Measurements from ENCODE around the gene RNF14.

The RNF14 gene

DNA sequence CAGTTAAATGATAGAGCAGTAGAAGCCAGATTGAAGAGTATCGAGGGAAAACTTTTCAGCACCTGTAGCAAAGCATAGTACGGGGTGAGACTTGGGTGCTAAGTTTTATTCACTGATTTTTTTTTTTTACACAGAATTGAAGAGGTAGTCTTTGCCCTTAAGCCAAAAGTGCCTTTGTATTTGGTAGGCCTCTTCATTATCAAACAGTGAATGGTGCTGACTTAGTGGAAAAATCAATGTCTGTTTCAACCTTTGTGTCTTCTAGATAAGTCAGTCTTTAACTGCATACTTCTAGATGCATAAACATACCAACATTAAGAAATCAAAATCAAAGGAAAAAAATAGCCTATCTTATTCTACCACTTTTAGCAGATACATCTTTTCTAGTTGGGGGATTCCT is 13.7 kb downstream of the RNF14 start:
- H3K18ac ChIP-seq (ENCODE audit: low read depth in 1 of 2, low read length in 2 of 2): no peak overlapping the region
- H3K36me3 ChIP-seq (ENCODE audit: control insufficient read depth in 1 of 2, insufficient read depth in 2 of 2, low read depth in 1 of 2, low read length in 2 of 2): peaks cover 28 to 96% of the 10 kb centered on the region in 2 experiments
- no peak overlapping the region for H3K27ac ChIP-seq (ENCODE audit: low read length, poor library complexity, severe bottlenecking)
- no peaks in the 10 kb centered on the region for H3K9me3 ChIP-seq (ENCODE audit: control insufficient read depth, low read length)
- H3K4ac ChIP-seq (ENCODE audit: low read depth in 1 of 2, low read length in 2 of 2): no peak overlapping the region
- H3K4me2 ChIP-seq (ENCODE audit: low read length, poor library complexity, severe bottlenecking): no peak overlapping the region
- no peaks in the 10 kb centered on the region for H3K27me3 ChIP-seq (ENCODE audit: control insufficient read depth in 1 of 2, insufficient read depth in 1 of 2, low read length in 2 of 2)
- no peak overlapping the region for H3K4me3 ChIP-seq (ENCODE audit: insufficient read depth in 1 of 2, low read depth in 1 of 2, low read length in 2 of 2)
- H3K4me1 ChIP-seq (ENCODE audit: control insufficient read depth, insufficient read depth, low read depth, low read length): no peaks in the 10 kb centered on the region
- H2BK120ac ChIP-seq (ENCODE audit: low read depth, low read length): no peak overlapping the region
- no peak for DNase-seq
- H2BK5ac ChIP-seq (ENCODE audit: low read depth, low read length, poor library complexity, severe bottlenecking): no peak overlapping the region
- H3K9ac ChIP-seq (ENCODE audit: low read length): no peak overlapping the region
- no peak overlapping the region for H2AFZ ChIP-seq (ENCODE audit: low read depth, low read length)
- H2BK12ac ChIP-seq (ENCODE audit: low read length in 2 of 2): no peak overlapping the region
- WGBS: 47% methylated on average over 2 of the region's 2 CpGs
- H2BK15ac ChIP-seq (ENCODE audit: low read depth, poor library complexity, severe bottlenecking): no peak overlapping the region
- no peak overlapping the region for H3K14ac ChIP-seq (ENCODE audit: low read length in 2 of 2)
- H4K8ac ChIP-seq (ENCODE audit: low read length): no peak overlapping the region
- H3K79me1 ChIP-seq (replicated peaks; ENCODE audit: low read length, poor library complexity, severe bottlenecking): peaks cover 32% of the 10 kb centered on the region
- no peak overlapping the region for H3K23ac ChIP-seq (ENCODE audit: low read length in 2 of 2)
- H2AK5ac ChIP-seq (ENCODE audit: low read length, severe bottlenecking): no peak overlapping the region
- no peak overlapping the region for H4K91ac ChIP-seq (ENCODE audit: low read length)

DNA sequence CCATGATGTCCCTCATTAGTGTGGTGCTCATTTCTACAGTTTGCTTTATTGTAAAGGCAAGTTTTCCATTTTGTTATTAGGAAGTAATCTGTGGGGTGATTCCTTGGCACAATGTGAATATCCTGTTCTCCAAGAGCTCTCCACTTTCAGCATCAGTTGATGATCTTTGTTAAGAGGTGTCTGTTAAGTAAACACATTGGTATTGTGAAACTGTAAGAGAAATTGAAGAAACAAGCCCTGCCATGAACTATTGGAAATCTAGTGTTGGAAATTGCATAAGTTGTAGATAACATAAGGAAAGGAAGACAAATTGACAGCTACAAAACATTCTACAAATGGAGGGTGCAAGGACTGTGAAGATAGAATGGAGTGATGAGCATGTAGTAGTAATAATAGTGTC is 17.2 kb downstream of the RNF14 start:
- no peak overlapping the region for H4K91ac ChIP-seq (ENCODE audit: low read length)
- H3K27ac ChIP-seq (ENCODE audit: low read length, poor library complexity, severe bottlenecking): no peak overlapping the region
- H2AK5ac ChIP-seq (ENCODE audit: low read length, severe bottlenecking): no peak overlapping the region
- no peak overlapping the region for H2BK15ac ChIP-seq (ENCODE audit: low read depth, poor library complexity, severe bottlenecking)
- no peak overlapping the region for H3K4ac ChIP-seq (ENCODE audit: low read depth in 1 of 2, low read length in 2 of 2)
- no peak for DNase-seq
- no peaks in the 10 kb centered on the region for H3K9me3 ChIP-seq (ENCODE audit: control insufficient read depth, low read length)
- no peak overlapping the region for H2BK5ac ChIP-seq (ENCODE audit: low read depth, low read length, poor library complexity, severe bottlenecking)
- H3K14ac ChIP-seq (ENCODE audit: low read length in 2 of 2): no peak overlapping the region
- H4K8ac ChIP-seq (ENCODE audit: low read length): no peak overlapping the region
- no peak overlapping the region for H3K4me3 ChIP-seq (ENCODE audit: insufficient read depth in 1 of 2, low read depth in 1 of 2, low read length in 2 of 2)
- no peak overlapping the region for H2BK120ac ChIP-seq (ENCODE audit: low read depth, low read length)
- no peak overlapping the region for H2AFZ ChIP-seq (ENCODE audit: low read depth, low read length)
- H3K27me3 ChIP-seq (ENCODE audit: control insufficient read depth in 1 of 2, insufficient read depth in 1 of 2, low read length in 2 of 2): no peaks in the 10 kb centered on the region
- peaks cover 9% of the 10 kb centered on the region for H3K79me1 ChIP-seq (replicated peaks; ENCODE audit: low read length, poor library complexity, severe bottlenecking)
- no peaks in the 10 kb centered on the region for H3K4me1 ChIP-seq (ENCODE audit: control insufficient read depth, insufficient read depth, low read depth, low read length)
- H3K9ac ChIP-seq (ENCODE audit: low read length): no peak overlapping the region
- no peak overlapping the region for H3K4me2 ChIP-seq (ENCODE audit: low read length, poor library complexity, severe bottlenecking)
- no peak overlapping the region for H2BK12ac ChIP-seq (ENCODE audit: low read length in 2 of 2)
- H3K18ac ChIP-seq (ENCODE audit: low read depth in 1 of 2, low read length in 2 of 2): no peak overlapping the region
- H3K36me3 ChIP-seq (ENCODE audit: control insufficient read depth in 1 of 2, insufficient read depth in 2 of 2, low read depth in 1 of 2, low read length in 2 of 2): peaks cover 16 to 84% of the 10 kb centered on the region in 2 experiments
- no peak overlapping the region for H3K23ac ChIP-seq (ENCODE audit: low read length in 2 of 2)

DNA sequence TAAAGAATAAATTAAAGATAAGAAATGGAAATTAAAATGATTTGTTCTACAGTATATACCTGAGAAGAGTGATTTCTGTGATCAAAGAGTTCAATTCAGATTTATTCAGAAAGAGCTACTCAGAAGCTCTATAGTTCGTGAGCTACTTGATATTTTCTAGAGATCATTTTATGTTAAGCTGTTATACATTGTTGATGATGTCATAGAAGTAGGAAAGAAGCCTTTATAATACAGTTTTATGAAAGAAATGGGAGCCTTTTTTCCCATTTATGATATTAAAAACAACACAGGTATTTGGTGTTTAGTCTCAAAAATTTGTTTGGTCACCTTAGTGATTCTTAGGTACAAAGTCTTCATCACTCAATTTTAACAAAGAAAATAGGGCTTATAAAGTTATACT is 20.8 kb downstream of the RNF14 start:
- no peak overlapping the region for H4K91ac ChIP-seq (ENCODE audit: low read length)
- H2AFZ ChIP-seq (ENCODE audit: low read depth, low read length): no peak overlapping the region
- H3K23ac ChIP-seq (ENCODE audit: low read length in 2 of 2): no peak overlapping the region
- H3K79me1 ChIP-seq (replicated peaks; ENCODE audit: low read length, poor library complexity, severe bottlenecking): peaks cover 19% of the 10 kb centered on the region
- no peak overlapping the region for H3K27ac ChIP-seq (ENCODE audit: low read length, poor library complexity, severe bottlenecking)
- H3K9ac ChIP-seq (ENCODE audit: low read length): no peak overlapping the region
- H3K14ac ChIP-seq (ENCODE audit: low read length in 2 of 2): no peak overlapping the region
- DNase-seq: no peak
- H3K4me1 ChIP-seq (ENCODE audit: control insufficient read depth, insufficient read depth, low read depth, low read length): no peaks in the 10 kb centered on the region
- H3K4me3 ChIP-seq (ENCODE audit: insufficient read depth in 1 of 2, low read depth in 1 of 2, low read length in 2 of 2): no peak overlapping the region
- no peaks in the 10 kb centered on the region for H3K27me3 ChIP-seq (ENCODE audit: control insufficient read depth in 1 of 2, insufficient read depth in 1 of 2, low read length in 2 of 2)
- no peak overlapping the region for H3K18ac ChIP-seq (ENCODE audit: low read depth in 1 of 2, low read length in 2 of 2)
- H2BK15ac ChIP-seq (ENCODE audit: low read depth, poor library complexity, severe bottlenecking): no peak overlapping the region
- H3K4ac ChIP-seq (ENCODE audit: low read depth in 1 of 2, low read length in 2 of 2): no peak overlapping the region
- H2BK120ac ChIP-seq (ENCODE audit: low read depth, low read length): no peak overlapping the region
- no peak overlapping the region for H2BK5ac ChIP-seq (ENCODE audit: low read depth, low read length, poor library complexity, severe bottlenecking)
- H3K9me3 ChIP-seq (ENCODE audit: control insufficient read depth, low read length): no peaks in the 10 kb centered on the region
- no peak overlapping the region for H2AK5ac ChIP-seq (ENCODE audit: low read length, severe bottlenecking)
- H4K8ac ChIP-seq (ENCODE audit: low read length): no peak overlapping the region
- H2BK12ac ChIP-seq (ENCODE audit: low read length in 2 of 2): no peak overlapping the region
- no CpG with 5 or more reads among the region's 1 CpG for WGBS
- H3K36me3 ChIP-seq (ENCODE audit: control insufficient read depth in 1 of 2, insufficient read depth in 2 of 2, low read depth in 1 of 2, low read length in 2 of 2): peaks cover 18 to 76% of the 10 kb centered on the region in 2 experiments
- H3K4me2 ChIP-seq (ENCODE audit: low read length, poor library complexity, severe bottlenecking): no peak overlapping the region

DNA sequence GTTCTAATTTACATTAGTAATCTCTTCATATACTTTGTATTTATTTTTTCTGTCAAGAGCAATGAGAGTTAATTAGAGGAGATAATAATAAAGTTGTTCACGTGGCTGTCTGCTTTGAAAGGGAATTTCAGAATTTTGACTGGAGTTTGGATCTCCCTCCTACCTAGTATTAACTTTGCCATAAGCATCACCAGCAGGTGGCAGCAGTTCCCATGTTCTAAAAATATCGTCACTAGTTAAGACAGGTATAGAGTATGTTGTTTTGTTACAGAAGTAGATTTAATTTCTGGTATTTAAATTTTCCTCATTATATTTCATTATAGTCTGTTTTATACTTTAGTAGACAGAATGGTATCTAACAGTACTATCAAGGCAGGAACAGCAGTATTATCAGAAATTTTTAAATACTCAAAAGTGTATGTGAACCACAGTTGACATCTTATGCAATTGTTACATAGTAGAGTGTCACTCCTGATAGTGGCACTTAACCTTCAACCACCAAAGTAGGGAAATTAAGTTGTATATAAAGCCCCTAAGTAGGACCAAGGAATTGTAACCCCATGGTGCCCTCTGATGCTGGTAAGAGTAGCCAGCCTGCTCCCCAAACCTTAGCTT is 23.6 kb downstream of the RNF14 start:
- Histone ChIP-seq H2BK12ac (ENCODE audit: low read length in 2 of 2) (no peak overlapping the region), H3K27me3 (ENCODE audit: control insufficient read depth in 1 of 2, insufficient read depth in 1 of 2, low read length in 2 of 2) (no peaks in the 10 kb centered on the region), H3K4me2 (ENCODE audit: low read length, poor library complexity, severe bottlenecking) (no peak overlapping the region), H3K9me3 (ENCODE audit: control insufficient read depth, low read length) (no peaks in the 10 kb centered on the region), H3K18ac (ENCODE audit: low read depth in 1 of 2, low read length in 2 of 2) (no peak overlapping the region), H3K36me3 (ENCODE audit: control insufficient read depth in 1 of 2, insufficient read depth in 2 of 2, low read depth in 1 of 2, low read length in 2 of 2) (peaks cover 12 to 71% of the 10 kb centered on the region in 2 experiments), H2BK5ac (ENCODE audit: low read depth, low read length, poor library complexity, severe bottlenecking) (no peak overlapping the region), H4K8ac (ENCODE audit: low read length) (no peak overlapping the region), H2AFZ (ENCODE audit: low read depth, low read length) (no peak overlapping the region), H3K23ac (ENCODE audit: low read length in 2 of 2) (no peak overlapping the region), H3K27ac (ENCODE audit: low read length, poor library complexity, severe bottlenecking) (no peak overlapping the region), H3K9ac (ENCODE audit: low read length) (no peak overlapping the region), H3K14ac (ENCODE audit: low read length in 2 of 2) (no peak overlapping the region), H3K4me3 (ENCODE audit: insufficient read depth in 1 of 2, low read depth in 1 of 2, low read length in 2 of 2) (no peak overlapping the region), H3K79me1 (replicated peaks; ENCODE audit: low read length, poor library complexity, severe bottlenecking) (peaks cover 14% of the 10 kb centered on the region), H2BK15ac (ENCODE audit: low read depth, poor library complexity, severe bottlenecking) (no peak overlapping the region), H4K91ac (ENCODE audit: low read length) (no peak overlapping the region), H3K4me1 (ENCODE audit: control insufficient read depth, insufficient read depth, low read depth, low read length) (no peaks in the 10 kb centered on the region), H2BK120ac (ENCODE audit: low read depth, low read length) (no peak overlapping the region), H2AK5ac (ENCODE audit: low read length, severe bottlenecking) (no peak overlapping the region), H3K4ac (ENCODE audit: low read depth in 1 of 2, low read length in 2 of 2) (no peak overlapping the region)
- DNase-seq: peak; percentile 67
- 25% methylated on average over 1 of the region's 2 CpGs for WGBS

Measured in mesenchymal stem cell (in vitro differentiated cells and primary cell).